K562 (cell line): ENCODE data around the gene NLRX1. TPM values are rescaled to one million over a fixed set of nuclear protein-coding genes. Genes with fewer than 3 reads are reported as not detected.
A peak's percentile ranks its signal among the peaks of the same experiment; 100 is the strongest.

Experiments used
- CHD2 ChIP-seq: IDR thresholded peaks from 2 replicates; pipeline ENCODE4 v1.6.1; 2011; ENCODE audit warnings: low read depth, low read length
- CREBBP ChIP-seq: IDR thresholded peaks from one replicate; pipeline ENCODE4 v1.6.1; 2012; ENCODE audit warnings: low read depth, mild to moderate bottlenecking, control low read depth, inconsistent platforms, low read length
- CREM ChIP-seq: IDR thresholded peaks from 2 replicates; pipeline ENCODE4 v1.6.1; 2014; ENCODE audit warnings: antibody characterized with exemption, low read depth
- E2F1 ChIP-seq: sonication (generic); formaldehyde crosslinking; IDR thresholded peaks from 2 replicates; pipeline ENCODE4 v1.8.1; 2023; ENCODE audit warnings: mild to moderate bottlenecking, missing genetic modification reagents, moderate library complexity
- FOXK1 ChIP-seq: sonication (generic); formaldehyde crosslinking; IDR thresholded peaks from 2 replicates; pipeline ENCODE4 v1.8.0; 2022; ENCODE audit warnings: missing genetic modification reagents, mild to moderate bottlenecking, borderline replicate concordance
- GABPA ChIP-seq: fragments of 200-800 bp; sonication (Bioruptor generic); conservative IDR thresholded peaks from 2 replicates; pipeline ENCODE4 v1.6.1; 2016; ENCODE audit warnings: low read depth, missing genetic modification characterization, missing compliant biosample characterization
- POLR2AphosphoS5 ChIP-seq: IDR thresholded peaks from 2 replicates; pipeline ENCODE4 v1.6.1; 2011; ENCODE audit warnings: mild to moderate bottlenecking, low read depth, low read length, moderate library complexity; ENCODE audit not compliant: control insufficient read depth, insufficient read depth
- POLR3G ChIP-seq: IDR thresholded peaks from 2 replicates; pipeline ENCODE4 v1.6.1; 2011; ENCODE audit not compliant: insufficient read length, insufficient replicate concordance; ENCODE audit errors: extremely low read depth
- SRF ChIP-seq, 2 experiments: fragments of 250-450, 450-650 bp in 1 of 2; sonication (Bioruptor Pico) in 1 of 2; sonication (generic) in 1 of 2; formaldehyde crosslinking; IDR thresholded peaks; 2 replicates each; pipeline versions ENCODE4 v1.5.0 to v1.5.1; 2020 to 2022; ENCODE audit warnings: mild to moderate bottlenecking in 1 of 2, missing genetic modification reagents in 1 of 2
- TGIF2 ChIP-seq: sonication (generic); formaldehyde crosslinking; IDR thresholded peaks from 2 replicates; pipeline ENCODE4 v1.8.1; 2022; ENCODE audit warnings: mild to moderate bottlenecking, missing genetic modification reagents, moderate library complexity
- ZBTB43 ChIP-seq: sonication (generic); formaldehyde crosslinking; IDR thresholded peaks from 2 replicates; pipeline ENCODE4 v1.8.0; 2023; ENCODE audit warnings: mild to moderate bottlenecking, missing genetic modification reagents
- ZFX ChIP-seq: sonication (generic); formaldehyde crosslinking; IDR thresholded peaks from 2 replicates; pipeline ENCODE4 v1.8.0; 2022; ENCODE audit warnings: mild to moderate bottlenecking, missing genetic modification reagents, moderate library complexity
- ZNF507 ChIP-seq: conservative IDR thresholded peaks from 2 replicates; pipeline ENCODE4 v1.6.1; 2017; ENCODE audit warnings: missing genetic modification characterization, missing compliant biosample characterization
- ZNF609 ChIP-seq: sonication (generic); formaldehyde crosslinking; IDR thresholded peaks from 2 replicates; pipeline ENCODE4 v1.8.1; 2023; ENCODE audit warnings: missing genetic modification reagents, mild to moderate bottlenecking, borderline replicate concordance
- polyA plus RNA-seq, 8 experiments: library from polyadenylated mRNA; depleted of rRNA in 4 of 8; stranded (reverse) in 5 of 8; unstranded in 3 of 8; fragments of >200 nt; fragmentation: Nextera tagmentation in 2 of 8; fragmentation: Illumina TruSeq in 1 of 8; extraction: Ambion mirVana in 2 of 8; extraction: Trizol in 1 of 8; gene quantifications; 2 replicates each; pipeline versions ENCODE4 v1.2.1 to v1.2.3, GENCODE V29; 2011 to 2014; ENCODE audit warnings: inconsistent platforms in 1 of 8, missing spikeins in 1 of 8
- total RNA-seq, 7 experiments: library from RNA; depleted of rRNA in 6 of 7; stranded (reverse); fragments of >200 nt in 6 of 7; fragmentation: Illumina TruSeq in 2 of 7; extraction: Trizol in 2 of 7; gene quantifications; 2 replicates each; pipeline versions ENCODE4 v1.2.1 to v1.2.3, GENCODE V29; 2011 to 2021; ENCODE audit warnings: low replicate concordance in 1 of 7
- TF ChIP-seq, protein P1 (sequence below): fragments of 450-650 bp; IDR thresholded peaks from one replicate; pipeline ENCODE4 v1.6.1; 2018; ENCODE audit warnings: mild to moderate bottlenecking, moderate library complexity; ENCODE audit not compliant: partially characterized antibody
- TF ChIP-seq, protein P2 (sequence below): fragments of 200-800 bp; sonication (Bioruptor generic); IDR thresholded peaks from 2 replicates; pipeline ENCODE4 v1.6.1; 2017; ENCODE audit warnings: missing genetic modification characterization, missing compliant biosample characterization

Gene NLRX1
- total and polyA plus RNA-seq, 9 of the 15 experiments (the other 6 are each of a cell fraction or from before 2014, with no cell fraction given): 0.04 to 2.3 (median 0.69) TPM

DNA sequence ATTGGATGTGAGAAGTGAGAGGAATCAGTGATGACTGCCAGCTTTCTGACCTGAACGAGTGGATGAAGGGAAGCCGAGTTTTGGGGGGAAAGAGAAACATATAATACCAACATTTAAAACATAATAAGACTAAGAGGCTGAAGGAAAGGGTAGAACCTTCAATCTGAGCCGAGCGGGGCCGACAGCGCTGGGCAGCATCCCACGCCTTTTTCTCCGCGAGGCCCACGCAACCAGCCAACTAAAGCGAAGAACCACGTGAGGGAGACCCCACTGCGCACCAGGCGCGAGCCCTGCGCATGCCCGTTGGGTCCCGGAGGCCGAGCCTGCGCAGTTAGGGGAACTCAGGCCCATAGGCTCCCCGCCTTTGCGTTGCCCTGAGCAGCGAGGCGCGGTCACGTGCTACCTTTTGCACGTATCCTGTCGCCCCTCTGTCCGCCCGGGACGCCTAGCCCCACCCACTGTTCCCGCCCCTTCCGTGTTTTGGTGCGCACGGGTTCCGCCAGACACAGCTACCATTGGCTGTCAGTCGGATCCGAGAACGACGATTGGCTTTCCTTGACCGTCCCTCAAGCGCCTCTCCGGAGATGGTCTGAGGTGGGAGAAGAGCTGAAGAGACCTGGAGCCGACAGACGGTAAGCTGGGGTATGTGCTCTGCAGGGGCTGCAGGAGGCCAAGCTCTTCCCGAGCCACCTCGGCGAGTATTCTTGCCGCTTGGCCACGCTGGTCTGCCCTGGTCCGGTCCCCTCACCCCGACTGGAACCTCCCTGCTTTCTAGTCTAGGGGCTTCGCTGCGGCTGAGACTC is 47.3 kb upstream of the NLRX1 start, which contains the start of gene HINFP (continued):
- TF ChIP-seq GABPA (tag) (peak; percentile 89), E2F1 (CRISPR knock-in tag) (peak; percentile 45; the same call in 1 of the 2 replicates), FOXK1 (CRISPR knock-in tag) (0 out of 2 replicates have a peak, but pooled peaks have one; percentile 55), SRF (CRISPR knock-in tag; IDR thresholded peaks at IDR 0.05) (no peak; a peak in 1 of 4 replicates), ZNF507 (no peak), CREM (peak; percentile 24), CREBBP (no peak), ZNF609 (CRISPR knock-in tag) (no peak), CHD2 (peak; percentile 75), ZBTB43 (CRISPR knock-in tag) (0 out of 2 replicates have a peak, but pooled peaks have one; percentile 60), POLR3G (no peak), TGIF2 (CRISPR knock-in tag) (no peak), POLR2AphosphoS5 (peak; percentile 8; the same call in 1 of the 2 replicates), ZFX (CRISPR knock-in tag) (peak; percentile 71)
- TF ChIP-seq, protein P1, sequence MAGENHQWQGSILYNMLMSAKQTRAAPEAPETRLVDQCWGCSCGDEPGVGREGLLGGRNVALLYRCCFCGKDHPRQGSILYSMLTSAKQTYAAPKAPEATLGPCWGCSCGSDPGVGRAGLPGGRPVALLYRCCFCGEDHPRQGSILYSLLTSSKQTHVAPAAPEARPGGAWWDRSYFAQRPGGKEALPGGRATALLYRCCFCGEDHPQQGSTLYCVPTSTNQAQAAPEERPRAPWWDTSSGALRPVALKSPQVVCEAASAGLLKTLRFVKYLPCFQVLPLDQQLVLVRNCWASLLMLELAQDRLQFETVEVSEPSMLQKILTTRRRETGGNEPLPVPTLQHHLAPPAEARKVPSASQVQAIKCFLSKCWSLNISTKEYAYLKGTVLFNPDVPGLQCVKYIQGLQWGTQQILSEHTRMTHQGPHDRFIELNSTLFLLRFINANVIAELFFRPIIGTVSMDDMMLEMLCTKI: no peak
- TF ChIP-seq, protein P2, sequence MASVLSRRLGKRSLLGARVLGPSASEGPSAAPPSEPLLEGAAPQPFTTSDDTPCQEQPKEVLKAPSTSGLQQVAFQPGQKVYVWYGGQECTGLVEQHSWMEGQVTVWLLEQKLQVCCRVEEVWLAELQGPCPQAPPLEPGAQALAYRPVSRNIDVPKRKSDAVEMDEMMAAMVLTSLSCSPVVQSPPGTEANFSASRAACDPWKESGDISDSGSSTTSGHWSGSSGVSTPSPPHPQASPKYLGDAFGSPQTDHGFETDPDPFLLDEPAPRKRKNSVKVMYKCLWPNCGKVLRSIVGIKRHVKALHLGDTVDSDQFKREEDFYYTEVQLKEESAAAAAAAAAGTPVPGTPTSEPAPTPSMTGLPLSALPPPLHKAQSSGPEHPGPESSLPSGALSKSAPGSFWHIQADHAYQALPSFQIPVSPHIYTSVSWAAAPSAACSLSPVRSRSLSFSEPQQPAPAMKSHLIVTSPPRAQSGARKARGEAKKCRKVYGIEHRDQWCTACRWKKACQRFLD (CRISPR knock-in tag): no peak
